Measurements from ENCODE around the gene P2RX3. TPM values are rescaled to one million over a fixed set of nuclear protein-coding genes. Genes with fewer than 3 reads are reported as not detected.
A peak's percentile ranks its signal among the peaks of the same experiment; 100 is the strongest.
"Not testable (repeated sequence)": the region's sequence is repeated elsewhere in the genome, so short reads cannot be mapped to it uniquely, and the experiment has no call there.

Gene P2RX3
- total and polyA plus RNA-seq, 4 experiments from 2014 or later: not detected

DNA sequence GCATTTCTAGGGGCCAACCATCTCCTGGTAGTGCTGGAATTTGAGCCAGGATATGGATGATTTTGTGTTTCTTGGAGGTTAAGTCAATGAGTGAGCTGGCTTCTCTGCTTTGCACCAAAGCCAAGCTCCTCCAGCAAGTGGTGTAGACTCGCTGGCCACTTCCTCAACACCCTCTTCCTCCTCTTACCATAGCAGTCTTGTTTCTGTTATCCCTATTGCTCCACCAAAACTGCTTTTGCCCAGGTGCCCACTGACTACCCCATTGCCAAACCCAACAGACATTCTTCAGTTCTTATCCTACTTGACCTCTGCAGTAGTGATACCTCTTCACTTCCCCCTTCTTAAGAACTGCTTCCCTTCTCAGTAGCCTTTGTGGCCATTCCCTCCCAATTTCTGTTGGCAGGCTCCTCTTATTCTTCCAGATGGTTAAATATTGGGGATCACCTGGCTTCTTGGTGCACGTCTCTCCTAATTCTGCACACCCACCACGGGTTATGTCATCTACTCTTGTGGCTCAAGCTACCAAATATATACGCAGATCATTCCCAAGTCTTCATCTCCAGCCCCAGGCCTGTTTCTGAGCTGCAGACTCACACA, 59.3 kb downstream of the P2RX3 start:
- H3K4me1 ChIP-seq (ENCODE audit: insufficient read depth, low read length): no peaks in the 10 kb centered on the region
- Mint-ChIP-seq H3K4me1 (no peaks in the 10 kb centered on the region), H3K4me3 (no peak overlapping the region), H3K36me3 (no peaks in the 10 kb centered on the region), H3K9me3 (no peaks in the 10 kb centered on the region), H3K27me3 (no peaks in the 10 kb centered on the region), H3K27ac (no peak overlapping the region)
- H3K36me3 ChIP-seq (ENCODE audit: insufficient read depth, low read length): no peaks in the 10 kb centered on the region
- no peaks in the 10 kb centered on the region for H3K9me3 ChIP-seq (ENCODE audit: control insufficient read depth in 1 of 2, low read length in 2 of 2)
- no peak overlapping the region for H3K27ac ChIP-seq (ENCODE audit: low read depth, low read length)
- no peak for DNase-seq
- POLR2A ChIA-PET (ENCODE audit: partially characterized antibody): no interaction called here
- CTCF ChIA-PET (ENCODE audit: partially characterized antibody): interaction anchor here (2.9 kb wide), 1 partner anchor 60 kb away, joined by 10 read pairs; no protein-coding TSS in a partner anchor
- H3K27me3 ChIP-seq (ENCODE audit: insufficient read depth, low read length): no peaks in the 10 kb centered on the region
- intact Hi-C loops (cut with micrococcal nuclease): no loop called here
- no peak overlapping the region for H3K4me3 ChIP-seq (ENCODE audit: low read length in 2 of 2)

DNA sequence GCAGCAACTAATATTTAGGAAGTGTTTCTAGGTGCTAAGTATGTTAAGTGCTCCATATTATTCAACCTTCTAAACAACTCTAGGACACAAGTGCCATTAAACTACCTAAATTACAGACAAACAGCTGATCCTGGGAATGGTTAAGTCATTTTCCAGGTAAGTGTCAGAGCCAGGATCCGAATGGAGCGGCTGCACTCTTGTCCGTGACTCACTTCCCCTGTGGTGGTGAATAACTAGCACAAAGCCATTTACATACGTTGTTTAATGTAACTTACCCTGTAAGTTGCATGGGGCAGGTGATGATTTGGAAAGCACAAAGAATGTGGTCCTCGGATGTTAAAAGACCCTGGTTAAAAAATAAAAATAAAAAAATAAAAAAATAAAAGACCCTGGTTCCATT, 61.1 kb downstream of the P2RX3 start:
- no peaks in the 10 kb centered on the region for H3K27me3 Mint-ChIP-seq
- no peaks in the 10 kb centered on the region for H3K27me3 ChIP-seq (ENCODE audit: insufficient read depth, low read length)
- no peaks in the 10 kb centered on the region for H3K9me3 ChIP-seq (ENCODE audit: control insufficient read depth in 1 of 2, low read length in 2 of 2)
- no peak overlapping the region for H3K4me3 Mint-ChIP-seq
- no peak overlapping the region for H3K27ac Mint-ChIP-seq
- H3K4me1 Mint-ChIP-seq: peaks cover 0 to 5% (median 0%) of the 10 kb centered on the region in 4 donors
- CTCF ChIA-PET (ENCODE audit: partially characterized antibody): interaction anchor here (1.4 kb wide), 1 partner anchor 58 kb away, joined by 4 read pairs; no protein-coding TSS in a partner anchor
- H3K4me3 ChIP-seq (ENCODE audit: low read length in 2 of 2): no peak overlapping the region
- H3K27ac ChIP-seq (ENCODE audit: low read depth, low read length): no peak overlapping the region
- POLR2A ChIA-PET (ENCODE audit: partially characterized antibody): interaction anchor here (0.6 kb wide), 1 partner anchor 49 kb away, joined by 3 read pairs; no protein-coding TSS in a partner anchor
- no peaks in the 10 kb centered on the region for H3K36me3 Mint-ChIP-seq
- H3K36me3 ChIP-seq (ENCODE audit: insufficient read depth, low read length): no peaks in the 10 kb centered on the region
- intact Hi-C loops (cut with micrococcal nuclease): no loop called here
- no peaks in the 10 kb centered on the region for H3K4me1 ChIP-seq (ENCODE audit: insufficient read depth, low read length)
- H3K9me3 Mint-ChIP-seq: no peaks in the 10 kb centered on the region
- no peak for DNase-seq

DNA sequence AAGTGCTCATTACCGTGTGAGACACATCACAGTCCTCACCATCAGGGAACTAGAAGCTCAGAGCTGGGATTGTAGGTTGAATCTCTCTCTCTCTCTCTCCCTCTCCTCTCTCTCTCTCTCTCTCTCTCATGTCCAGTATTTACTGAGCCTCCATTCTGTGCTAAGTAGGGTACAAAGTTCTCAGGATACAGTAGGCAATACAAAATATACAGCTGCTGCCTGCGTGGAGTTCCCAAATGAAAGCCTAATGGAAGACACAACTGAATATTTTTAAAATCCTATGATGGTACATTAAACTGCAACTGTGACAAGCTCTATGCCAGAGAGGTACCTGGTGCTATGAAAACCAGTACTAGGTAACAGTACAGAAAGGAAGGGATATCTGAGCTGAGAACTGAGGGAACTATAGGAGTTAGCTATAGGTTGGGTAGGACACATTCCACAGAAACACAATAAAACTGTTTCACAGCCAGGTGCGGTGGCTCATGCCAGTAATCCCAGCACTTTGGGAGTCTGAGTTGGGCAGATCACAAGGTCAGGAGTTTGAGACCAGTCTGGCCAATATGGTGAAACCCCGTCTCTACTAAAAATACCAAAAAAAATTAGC, 61.9 kb downstream of the P2RX3 start:
- POLR2A ChIA-PET (ENCODE audit: partially characterized antibody): interaction anchor here (0.6 kb wide), 1 partner anchor 50 kb away, joined by 3 read pairs; no protein-coding TSS in a partner anchor
- Histone ChIP-seq H3K4me1 (ENCODE audit: insufficient read depth, low read length) (no peaks in the 10 kb centered on the region), H3K4me3 (ENCODE audit: low read length in 2 of 2) (no peak overlapping the region), H3K27me3 (ENCODE audit: insufficient read depth, low read length) (no peaks in the 10 kb centered on the region), H3K9me3 (ENCODE audit: control insufficient read depth in 1 of 2, low read length in 2 of 2) (no peaks in the 10 kb centered on the region), H3K27ac (ENCODE audit: low read depth, low read length) (no peak overlapping the region), H3K36me3 (ENCODE audit: insufficient read depth, low read length) (no peaks in the 10 kb centered on the region)
- DNase-seq: no peak
- Mint-ChIP-seq H3K36me3 (no peaks in the 10 kb centered on the region), H3K9me3 (no peaks in the 10 kb centered on the region), H3K27me3 (no peaks in the 10 kb centered on the region), H3K27ac (no peak overlapping the region), H3K4me3 (no peak overlapping the region), H3K4me1 (peaks cover 0 to 5% (median 0%) of the 10 kb centered on the region in 4 donors)
- intact Hi-C loops (cut with micrococcal nuclease): no loop called here
- CTCF ChIA-PET (ENCODE audit: partially characterized antibody): interaction anchor here (0.8 to 1.4 kb wide), 2 partner anchors 52 to 58 kb away, joined by 3 to 4 read pairs; no protein-coding TSS in a partner anchor

- CTCF ChIA-PET (ENCODE audit: partially characterized antibody): interaction anchor here (1.9 kb wide), 1 partner anchor 91 kb away, joined by 5 read pairs; no protein-coding TSS in a partner anchor
- Histone ChIP-seq H3K4me1 (ENCODE audit: insufficient read depth, low read length) (peaks cover 8% of the 10 kb centered on the region), H3K27me3 (ENCODE audit: insufficient read depth, low read length) (no peaks in the 10 kb centered on the region), H3K27ac (ENCODE audit: low read depth, low read length) (no peak overlapping the region), H3K36me3 (ENCODE audit: insufficient read depth, low read length) (peaks cover 2% of the 10 kb centered on the region), H3K4me3 (ENCODE audit: low read length in 2 of 2) (no peak overlapping the region), H3K9me3 (ENCODE audit: control insufficient read depth in 1 of 2, low read length in 2 of 2) (no peaks in the 10 kb centered on the region)
- Mint-ChIP-seq H3K27me3 (no peaks in the 10 kb centered on the region), H3K4me3 (no peak overlapping the region), H3K27ac (no peak overlapping the region), H3K4me1 (peaks cover 3 to 16% (median 10%) of the 10 kb centered on the region in 4 donors), H3K36me3 (peaks cover 4 to 12% of the 10 kb centered on the region in 2 donors), H3K9me3 (no peaks in the 10 kb centered on the region)
- POLR2A ChIA-PET (ENCODE audit: partially characterized antibody): no interaction called here
- intact Hi-C loops (cut with micrococcal nuclease): no loop called here
- DNase-seq: no peak
These were observed 64.2 kb downstream of the P2RX3 start for GRCh38 chr11:57402188-57403002.

- Mint-ChIP-seq H3K4me1 (peaks cover 3 to 17% (median 12%) of the 10 kb centered on the region in 4 donors), H3K27ac (peak overlapping the region in 2 of 7 donors; percentile 29 to 32), H3K36me3 (peaks cover 12 to 20% of the 10 kb centered on the region in 2 donors)
- H3K4me3 ChIP-seq (ENCODE audit: low read length in 2 of 2); H3K27me3 ChIP-seq (ENCODE audit: insufficient read depth, low read length); POLR2A ChIA-PET (ENCODE audit: partially characterized antibody); H3K36me3 ChIP-seq (ENCODE audit: insufficient read depth, low read length); H3K9me3 ChIP-seq (ENCODE audit: control insufficient read depth in 1 of 2, low read length in 2 of 2); intact Hi-C loops (cut with micrococcal nuclease); DNase-seq; H3K4me3 Mint-ChIP-seq; H3K9me3 Mint-ChIP-seq; H3K4me1 ChIP-seq (ENCODE audit: insufficient read depth, low read length); H3K27me3 Mint-ChIP-seq; H3K27ac ChIP-seq (ENCODE audit: low read depth, low read length): not testable (repeated sequence)
- CTCF ChIA-PET (ENCODE audit: partially characterized antibody): interaction anchor here (1.9 kb wide), 1 partner anchor 90 kb away, joined by 5 read pairs; no protein-coding TSS in a partner anchor
These were observed 65.0 kb downstream of the P2RX3 start for GRCh38 chr11:57403003-57403801.

DNA sequence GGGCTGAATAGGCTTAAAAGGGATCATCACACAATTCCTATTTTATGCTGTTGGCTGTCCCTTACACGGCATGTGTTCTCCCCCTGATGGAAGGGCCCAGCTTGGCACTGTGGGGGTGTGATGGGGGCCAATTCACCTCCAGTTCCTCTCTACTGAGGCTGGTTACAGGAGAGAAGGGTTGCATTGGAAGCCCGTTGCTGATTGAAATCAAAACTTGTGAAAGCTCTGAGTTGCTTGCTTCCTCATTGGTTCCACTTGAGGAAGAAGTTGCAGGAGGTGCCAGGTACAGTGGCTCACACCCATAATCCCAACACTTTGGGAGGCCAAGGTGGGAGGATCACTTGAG, 65.6 kb downstream of the P2RX3 start:
- ChIA-PET POLR2A (ENCODE audit: partially characterized antibody) (no interaction called here), CTCF (ENCODE audit: partially characterized antibody) (interaction anchor here (1.9 kb wide), 1 partner anchor 90 kb away, joined by 5 read pairs; no protein-coding TSS in a partner anchor)
- no peak for DNase-seq
- Histone ChIP-seq H3K27me3 (ENCODE audit: insufficient read depth, low read length) (no peaks in the 10 kb centered on the region), H3K9me3 (ENCODE audit: control insufficient read depth in 1 of 2, low read length in 2 of 2) (no peaks in the 10 kb centered on the region), H3K4me3 (ENCODE audit: low read length in 2 of 2) (no peak overlapping the region), H3K27ac (ENCODE audit: low read depth, low read length) (no peak overlapping the region), H3K4me1 (ENCODE audit: insufficient read depth, low read length) (peaks cover 8% of the 10 kb centered on the region), H3K36me3 (ENCODE audit: insufficient read depth, low read length) (peaks cover 14% of the 10 kb centered on the region)
- H3K4me3 Mint-ChIP-seq: no peak overlapping the region
- no peaks in the 10 kb centered on the region for H3K27me3 Mint-ChIP-seq
- H3K9me3 Mint-ChIP-seq: no peaks in the 10 kb centered on the region
- peaks cover 12 to 21% of the 10 kb centered on the region in 2 donors for H3K36me3 Mint-ChIP-seq
- intact Hi-C loops (cut with micrococcal nuclease): no loop called here
- H3K4me1 Mint-ChIP-seq: peaks cover 3 to 17% (median 12%) of the 10 kb centered on the region in 4 donors
- no peak overlapping the region for H3K27ac Mint-ChIP-seq

Data from CD4-positive, alpha-beta memory T cell (primary cell).